ENCODE measurements around the gene CDC25A. TPM values are rescaled to one million over a fixed set of nuclear protein-coding genes. Genes with fewer than 3 reads are reported as not detected.
A peak's percentile ranks its signal among the peaks of the same experiment; 100 is the strongest.

The CDC25A gene
- total RNA-seq, 4 donors from 2014 or later = 0.40 to 1.7 TPM; not detected in 2

GRCh38 chr3:48219543-48219942 is 31.3 kb upstream of the CDC25A start:
- Histone ChIP-seq H3K36me3 (no peaks in the 10 kb centered on the region), H3K27ac (no peak overlapping the region), H3K4me1 (peaks cover 0 to 25% (median 19%) of the 10 kb centered on the region in 3 donors), H3K27me3 (no peaks in the 10 kb centered on the region), H3K9me3 (no peaks in the 10 kb centered on the region), H3K4me3 (no peak overlapping the region)
- TF ChIP-seq POLR2A (IDR thresholded peaks at IDR 0.05) (no peak), POLR2AphosphoS5 (IDR thresholded peaks at IDR 0.05) (no peak), EP300 (IDR thresholded peaks at IDR 0.05) (no peak)
- TF ChIP-seq, protein P1, sequence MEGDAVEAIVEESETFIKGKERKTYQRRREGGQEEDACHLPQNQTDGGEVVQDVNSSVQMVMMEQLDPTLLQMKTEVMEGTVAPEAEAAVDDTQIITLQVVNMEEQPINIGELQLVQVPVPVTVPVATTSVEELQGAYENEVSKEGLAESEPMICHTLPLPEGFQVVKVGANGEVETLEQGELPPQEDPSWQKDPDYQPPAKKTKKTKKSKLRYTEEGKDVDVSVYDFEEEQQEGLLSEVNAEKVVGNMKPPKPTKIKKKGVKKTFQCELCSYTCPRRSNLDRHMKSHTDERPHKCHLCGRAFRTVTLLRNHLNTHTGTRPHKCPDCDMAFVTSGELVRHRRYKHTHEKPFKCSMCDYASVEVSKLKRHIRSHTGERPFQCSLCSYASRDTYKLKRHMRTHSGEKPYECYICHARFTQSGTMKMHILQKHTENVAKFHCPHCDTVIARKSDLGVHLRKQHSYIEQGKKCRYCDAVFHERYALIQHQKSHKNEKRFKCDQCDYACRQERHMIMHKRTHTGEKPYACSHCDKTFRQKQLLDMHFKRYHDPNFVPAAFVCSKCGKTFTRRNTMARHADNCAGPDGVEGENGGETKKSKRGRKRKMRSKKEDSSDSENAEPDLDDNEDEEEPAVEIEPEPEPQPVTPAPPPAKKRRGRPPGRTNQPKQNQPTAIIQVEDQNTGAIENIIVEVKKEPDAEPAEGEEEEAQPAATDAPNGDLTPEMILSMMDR (IDR thresholded peaks at IDR 0.05) = no peak
- no peak for ATAC-seq
- 40 to 67% methylated on average over 1 to 2 of the region's 3 CpGs for WGBS, 2 donors (ENCODE audit: low coverage in 1 of 2)

DNA sequence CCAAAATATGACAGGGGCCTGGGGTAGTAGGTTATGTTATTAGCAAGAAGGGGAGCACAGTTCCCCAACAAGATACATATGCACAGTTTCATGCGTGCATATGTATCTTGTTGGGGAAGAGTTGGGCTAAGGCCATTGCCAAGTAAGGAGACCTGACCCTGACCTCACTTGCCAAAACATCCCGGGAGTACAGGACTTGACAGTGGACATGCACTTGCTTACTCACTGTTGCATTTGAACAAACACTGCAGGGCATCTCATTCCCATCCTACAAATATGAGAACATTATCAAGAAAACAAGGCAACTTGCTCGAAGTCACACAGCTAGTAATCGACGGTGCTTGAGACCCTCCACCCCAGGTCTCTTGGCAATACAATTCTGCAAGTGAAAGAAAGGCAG is 30.3 kb upstream of the CDC25A start:
- Histone ChIP-seq H3K27ac (no peak overlapping the region), H3K36me3 (no peaks in the 10 kb centered on the region), H3K27me3 (no peaks in the 10 kb centered on the region), H3K9me3 (no peaks in the 10 kb centered on the region), H3K4me3 (no peak overlapping the region), H3K4me1 (peaks cover 0 to 30% (median 19%) of the 10 kb centered on the region in 3 donors)
- no peak for ATAC-seq
- TF ChIP-seq, protein P1 (IDR thresholded peaks at IDR 0.05) = no peak
- 87 to 92% methylated on average over 4 of the region's 5 CpGs for WGBS, 2 donors (ENCODE audit: low coverage in 1 of 2)

- TF ChIP-seq POLR2AphosphoS5 (IDR thresholded peaks at IDR 0.05) = no peak
- no peak for TF ChIP-seq EP300 (IDR thresholded peaks at IDR 0.05)
- TF ChIP-seq, protein P1 (IDR thresholded peaks at IDR 0.05) = no peak
- TF ChIP-seq POLR2A (IDR thresholded peaks at IDR 0.05) = no peak
- Histone ChIP-seq H3K27ac (no peak overlapping the region), H3K27me3 (no peaks in the 10 kb centered on the region), H3K4me3 (no peak overlapping the region), H3K36me3 (no peaks in the 10 kb centered on the region), H3K9me3 (no peaks in the 10 kb centered on the region), H3K4me1 (peaks cover 0 to 30% (median 19%) of the 10 kb centered on the region in 3 donors)
- 83% methylated on average over 3 of the region's 4 CpGs; no CpG with 5 or more reads in 1 of the 2 donors for WGBS, 2 donors (ENCODE audit: low coverage in 1 of 2)
- ATAC-seq = no peak
Measured at GRCh38 chr3:48217449-48217848, 29.2 kb upstream of the CDC25A start.

DNA sequence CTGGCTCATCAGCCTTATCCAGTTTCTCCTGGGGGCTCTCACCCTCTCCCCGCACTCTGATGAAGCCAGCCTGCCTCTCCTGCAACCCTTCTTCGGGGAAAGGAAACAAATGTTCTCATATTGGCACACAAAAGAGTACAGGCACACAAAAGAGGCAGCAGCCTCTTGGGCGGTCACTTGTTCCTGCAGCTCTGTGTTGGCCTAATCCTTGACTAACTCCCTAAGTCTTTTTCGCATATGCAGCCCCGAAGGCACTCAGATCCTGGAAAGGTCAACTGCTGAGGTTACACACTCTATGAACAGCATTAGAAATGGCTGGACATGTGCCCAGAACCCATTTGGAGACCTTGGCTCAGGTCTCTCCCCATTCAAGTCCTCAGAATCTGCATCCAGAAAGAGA is 27.7 kb upstream of the CDC25A start:
- H3K36me3 ChIP-seq = no peaks in the 10 kb centered on the region
- H3K27me3 ChIP-seq = no peaks in the 10 kb centered on the region
- TF ChIP-seq POLR2AphosphoS5 (IDR thresholded peaks at IDR 0.05) = peak; percentile 43
- TF ChIP-seq, protein P1 (IDR thresholded peaks at IDR 0.05) = no peak
- no peak overlapping the region for H3K4me3 ChIP-seq
- peak; percentile 80 for ATAC-seq
- WGBS, 2 donors (ENCODE audit: low coverage in 1 of 2) = 26 to 62% methylated on average over 3 to 4 of the region's 5 CpGs
- peak overlapping the region in 3 of 4 donors; percentile 62 to 72 (median 72) for H3K27ac ChIP-seq
- H3K9me3 ChIP-seq = no peaks in the 10 kb centered on the region
- H3K4me1 ChIP-seq = peaks cover 0 to 33% (median 19%) of the 10 kb centered on the region in 3 donors

DNA sequence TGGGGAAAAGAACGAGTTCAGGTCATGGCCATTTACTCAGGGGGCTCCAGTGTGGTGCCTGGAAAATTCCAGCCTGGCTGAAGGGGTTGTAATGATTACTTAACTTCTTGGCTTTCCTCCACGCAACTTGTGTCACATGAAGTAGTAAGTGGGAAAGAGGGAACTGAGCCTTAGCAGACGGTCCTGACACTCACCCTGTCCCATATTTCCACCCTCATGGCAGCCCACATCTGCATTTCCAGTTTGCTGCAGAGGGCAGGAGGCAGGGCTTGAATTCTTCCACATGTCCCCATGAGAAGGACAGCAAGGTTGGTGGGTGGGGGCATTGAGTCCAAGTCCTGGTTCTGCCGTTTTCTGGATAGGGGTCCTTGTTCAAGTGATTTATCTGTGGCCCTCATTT is 27.2 kb upstream of the CDC25A start:
- H3K4me3 ChIP-seq = no peak overlapping the region
- peak; percentile 87 for ATAC-seq
- H3K27ac ChIP-seq = peak overlapping the region in 3 of 4 donors; percentile 62 to 72 (median 72)
- no peaks in the 10 kb centered on the region for H3K27me3 ChIP-seq
- H3K36me3 ChIP-seq = no peaks in the 10 kb centered on the region
- H3K4me1 ChIP-seq = peaks cover 0 to 33% (median 19%) of the 10 kb centered on the region in 3 donors
- no peaks in the 10 kb centered on the region for H3K9me3 ChIP-seq
- WGBS, 2 donors (ENCODE audit: low coverage in 1 of 2) = 18 to 41% methylated on average over 2 to 3 of the region's 4 CpGs
- TF ChIP-seq EP300 (IDR thresholded peaks at IDR 0.05) (no peak), POLR2AphosphoS5 (IDR thresholded peaks at IDR 0.05) (peak; percentile 59), POLR2A (IDR thresholded peaks at IDR 0.05) (no peak)
- TF ChIP-seq, protein P1 (IDR thresholded peaks at IDR 0.05) = no peak
